GM12892 (cell line): ENCODE results near the gene RRM2.

Experiments
- POLR2A ChIP-seq: IDR thresholded peaks from 2 replicates; pipeline ENCODE4 v1.6.1; 2011; ENCODE audit warnings: low read depth, low read length, control low read depth
- TAF1 ChIP-seq: IDR thresholded peaks from 2 replicates; pipeline ENCODE4 v1.6.1; 2011; ENCODE audit warnings: low read depth, mild to moderate bottlenecking, control low read depth, low read length, borderline replicate concordance

GRCh38 chr2:10135296-10136089, 13.0 kb downstream of the RRM2 start:
- no peak for TF ChIP-seq TAF1
- no peak for TF ChIP-seq POLR2A
